Cardiac muscle cell (in vitro differentiated cells and primary cell): ENCODE results near the gene SMAD4. TPM values are rescaled to one million over a fixed set of nuclear protein-coding genes. Genes with fewer than 3 reads are reported as not detected.

Source experiments
- DNase-seq, 2 donors: peaks; one replicate each; pipeline versions ENCODE4 v3.0.0 to v3.0.0-alpha.2; 2010 to 2017; ENCODE audit warnings: low read depth in 1 of 2, low spot score in 1 of 2
- H3K27ac ChIP-seq: fragments of 200-600 bp; sonication (generic); 2 replicates; pipeline ENCODE4 v1.5.1; 2016
- H3K27me3 ChIP-seq: fragments of 200-600 bp; sonication (generic); 2 replicates; pipeline ENCODE4 v1.6.0; 2016; ENCODE audit warnings: control low read depth
- H3K36me3 ChIP-seq: fragments of 200-600 bp; sonication (generic); 2 replicates; pipeline ENCODE4 v1.5.1; 2016; ENCODE audit warnings: control low read depth
- H3K4me1 ChIP-seq: fragments of 200-600 bp; sonication (generic); 2 replicates; pipeline ENCODE4 v1.8.1; 2017; ENCODE audit warnings: low read depth, mild to moderate bottlenecking, mixed run types
- H3K4me3 ChIP-seq: fragments of 200-600 bp; sonication (generic); 2 replicates; pipeline ENCODE4 v1.5.1; 2016; ENCODE audit warnings: mild to moderate bottlenecking
- H3K9me3 ChIP-seq: fragments of 200-600 bp; sonication (generic); 2 replicates; pipeline ENCODE4 v1.5.1; 2017; ENCODE audit warnings: low read depth, mild to moderate bottlenecking, control low read depth
- polyA plus RNA-seq: library from polyadenylated mRNA; unstranded; fragments of >200 nt; fragmentation: Nextera tagmentation; extraction: Ambion mirVana; gene quantifications from 2 replicates; pipeline ENCODE4 v1.2.1, GENCODE V29; 2016
- total RNA-seq: library from RNA; depleted of rRNA; stranded (reverse); fragments of >200 nt; gene quantifications from 2 replicates; pipeline ENCODE4 v1.2.3, GENCODE V29; 2016
- TF ChIP-seq, protein P1 (sequence below): IDR thresholded peaks from 2 replicates; pipeline ENCODE4 v1.5.1; 2012; ENCODE audit warnings: low read depth, mild to moderate bottlenecking, low read length

The SMAD4 gene
- total and polyA plus RNA-seq, 2 experiments from 2014 or later = 72.4 to 75.5 TPM

DNA sequence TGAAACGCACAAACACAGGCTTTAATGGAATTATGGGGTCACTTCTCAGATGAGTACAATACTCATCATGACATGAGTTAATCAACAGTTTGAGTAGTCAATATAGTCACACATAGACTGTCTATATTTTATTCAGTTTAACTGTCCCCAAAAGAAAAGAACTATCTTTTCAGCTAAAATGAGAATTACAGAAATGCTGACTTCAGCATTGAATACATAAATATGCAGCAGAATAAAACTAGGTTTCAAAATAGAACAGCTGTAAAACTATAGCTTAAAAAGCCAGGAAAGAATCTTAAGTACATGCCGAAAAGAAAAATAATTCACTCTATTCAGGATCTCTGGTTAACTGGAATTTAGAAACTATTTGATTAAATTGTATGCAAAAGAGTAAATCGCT is 30.0 kb downstream of the SMAD4 start:
- Histone ChIP-seq H3K27me3 (no peaks in the 10 kb centered on the region), H3K4me3 (no peak overlapping the region), H3K36me3 (peaks cover 32% of the 10 kb centered on the region), H3K9me3 (no peaks in the 10 kb centered on the region), H3K27ac (no peak overlapping the region), H3K4me1 (no peaks in the 10 kb centered on the region)
- DNase-seq = no peak
- TF ChIP-seq, protein P1, sequence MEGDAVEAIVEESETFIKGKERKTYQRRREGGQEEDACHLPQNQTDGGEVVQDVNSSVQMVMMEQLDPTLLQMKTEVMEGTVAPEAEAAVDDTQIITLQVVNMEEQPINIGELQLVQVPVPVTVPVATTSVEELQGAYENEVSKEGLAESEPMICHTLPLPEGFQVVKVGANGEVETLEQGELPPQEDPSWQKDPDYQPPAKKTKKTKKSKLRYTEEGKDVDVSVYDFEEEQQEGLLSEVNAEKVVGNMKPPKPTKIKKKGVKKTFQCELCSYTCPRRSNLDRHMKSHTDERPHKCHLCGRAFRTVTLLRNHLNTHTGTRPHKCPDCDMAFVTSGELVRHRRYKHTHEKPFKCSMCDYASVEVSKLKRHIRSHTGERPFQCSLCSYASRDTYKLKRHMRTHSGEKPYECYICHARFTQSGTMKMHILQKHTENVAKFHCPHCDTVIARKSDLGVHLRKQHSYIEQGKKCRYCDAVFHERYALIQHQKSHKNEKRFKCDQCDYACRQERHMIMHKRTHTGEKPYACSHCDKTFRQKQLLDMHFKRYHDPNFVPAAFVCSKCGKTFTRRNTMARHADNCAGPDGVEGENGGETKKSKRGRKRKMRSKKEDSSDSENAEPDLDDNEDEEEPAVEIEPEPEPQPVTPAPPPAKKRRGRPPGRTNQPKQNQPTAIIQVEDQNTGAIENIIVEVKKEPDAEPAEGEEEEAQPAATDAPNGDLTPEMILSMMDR = no peak

DNA sequence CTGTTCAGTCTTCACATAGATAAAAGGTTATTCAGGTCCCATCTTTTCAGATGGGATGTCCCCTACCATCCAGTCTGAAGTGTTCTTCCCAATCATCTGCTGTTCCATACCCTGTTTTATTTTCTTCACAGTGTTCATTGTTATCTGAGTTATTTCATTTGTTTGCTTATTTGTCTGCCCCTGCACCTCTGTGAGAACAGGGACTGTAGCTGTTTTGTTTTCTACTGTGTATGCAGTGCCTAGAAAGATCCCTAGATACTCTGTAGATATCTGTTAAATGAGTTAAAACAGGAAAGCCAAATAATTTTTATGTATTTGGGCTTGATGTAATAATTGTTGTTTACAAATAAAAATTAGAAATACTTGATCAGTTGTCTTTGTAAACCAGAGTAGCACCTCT is 34.2 kb downstream of the SMAD4 start:
- no peak for DNase-seq
- H3K4me3 ChIP-seq = no peak overlapping the region
- peaks cover 52% of the 10 kb centered on the region for H3K36me3 ChIP-seq
- H3K4me1 ChIP-seq = no peaks in the 10 kb centered on the region
- TF ChIP-seq, protein P1 = no peak
- peak overlapping the region; percentile 3 for H3K27ac ChIP-seq
- no peaks in the 10 kb centered on the region for H3K27me3 ChIP-seq
- H3K9me3 ChIP-seq = no peaks in the 10 kb centered on the region

DNA sequence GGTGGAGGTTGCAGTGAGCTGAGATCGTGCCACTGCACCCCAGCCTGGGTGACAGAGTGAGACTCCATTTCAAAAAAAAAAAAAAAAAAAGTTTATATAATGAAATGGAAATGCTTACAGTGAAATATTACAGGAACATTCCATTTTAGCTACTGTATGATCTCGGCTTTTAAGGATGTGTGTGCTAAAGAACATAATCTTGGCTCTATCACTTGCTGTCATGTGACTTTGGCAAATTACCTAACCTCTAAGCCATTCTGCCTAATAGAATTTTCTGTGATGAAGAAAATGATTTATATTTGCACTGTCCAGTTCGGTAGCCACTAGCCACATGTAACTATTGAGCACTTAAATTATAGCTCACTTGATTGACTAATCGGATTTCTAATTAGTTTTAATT is 36.3 kb downstream of the SMAD4 start:
- Histone ChIP-seq H3K27me3 (no peaks in the 10 kb centered on the region), H3K27ac (no peak overlapping the region), H3K36me3 (peaks cover 45% of the 10 kb centered on the region), H3K4me3 (no peak overlapping the region), H3K4me1 (no peaks in the 10 kb centered on the region), H3K9me3 (no peaks in the 10 kb centered on the region)
- TF ChIP-seq, protein P1 = no peak
- DNase-seq = peak in 1 of 2 donors; percentile 59

DNA sequence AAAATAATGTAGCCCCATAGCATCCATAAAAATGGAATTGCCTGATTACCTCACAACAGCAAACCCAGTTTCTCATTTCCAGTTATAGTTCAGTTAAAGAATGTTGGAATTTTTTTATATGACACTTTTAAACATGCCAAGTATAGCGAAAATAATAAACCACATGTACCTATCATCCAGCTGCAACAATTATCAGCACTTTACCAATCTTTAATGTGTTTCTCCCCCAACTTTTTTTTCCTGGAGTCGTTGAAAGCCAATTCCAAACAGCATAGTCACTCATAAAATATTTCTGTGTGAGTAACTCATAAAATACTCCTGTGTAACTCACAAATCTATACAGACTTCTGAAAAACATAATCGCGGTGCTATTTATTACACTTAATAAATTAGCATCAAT is 38.1 kb downstream of the SMAD4 start:
- Histone ChIP-seq H3K27me3 (no peaks in the 10 kb centered on the region), H3K4me3 (no peak overlapping the region), H3K36me3 (peaks cover 40% of the 10 kb centered on the region), H3K9me3 (no peaks in the 10 kb centered on the region), H3K4me1 (no peaks in the 10 kb centered on the region), H3K27ac (no peak overlapping the region)
- peak in 1 of 2 donors; percentile 71 for DNase-seq
- TF ChIP-seq, protein P1 = no peak

DNA sequence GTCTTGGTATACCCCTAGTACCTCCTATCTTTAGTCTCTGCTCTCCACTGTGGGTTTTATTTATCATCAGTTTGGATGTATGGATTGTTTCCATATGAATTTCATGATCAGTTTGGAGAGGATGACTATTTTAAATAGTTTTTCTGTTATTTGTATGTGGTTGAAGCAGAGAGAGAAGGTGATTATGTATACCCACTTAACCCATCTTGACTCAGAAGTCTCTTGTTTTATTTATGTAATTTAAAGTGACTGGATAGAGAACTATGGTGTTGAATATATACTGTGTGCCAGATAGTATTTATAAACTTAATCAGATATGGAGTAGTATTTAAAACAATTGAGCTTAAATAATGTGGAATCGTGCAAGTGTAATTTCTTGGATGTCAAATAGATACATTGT is 39.9 kb downstream of the SMAD4 start:
- Histone ChIP-seq H3K4me1 (no peaks in the 10 kb centered on the region), H3K4me3 (no peak overlapping the region), H3K27me3 (no peaks in the 10 kb centered on the region), H3K9me3 (no peaks in the 10 kb centered on the region), H3K36me3 (peaks cover 40% of the 10 kb centered on the region), H3K27ac (no peak overlapping the region)
- TF ChIP-seq, protein P1 = no peak
- no peak for DNase-seq

DNA sequence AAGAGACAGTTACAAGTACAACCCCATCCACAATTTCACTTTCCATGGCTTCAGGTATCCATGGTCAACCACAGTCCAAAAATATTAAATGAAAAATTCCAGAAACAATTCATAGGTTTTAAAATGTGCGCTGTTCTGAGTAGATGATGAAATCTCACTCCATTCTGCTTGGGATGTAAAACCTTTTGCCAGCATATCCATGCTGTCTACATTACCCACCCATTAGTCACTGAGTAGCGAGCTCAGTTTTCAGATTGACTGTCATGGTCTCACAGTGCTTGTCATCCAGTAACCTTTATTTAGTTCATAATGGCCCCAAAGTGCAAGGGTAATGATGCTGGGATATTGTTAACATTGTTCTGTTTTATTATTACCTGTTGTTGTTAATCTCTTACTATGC is 40.5 kb downstream of the SMAD4 start:
- peak in 1 of 2 donors; percentile 86 for DNase-seq
- H3K4me1 ChIP-seq = no peaks in the 10 kb centered on the region
- no peak overlapping the region for H3K27ac ChIP-seq
- TF ChIP-seq, protein P1 = no peak
- H3K36me3 ChIP-seq = peaks cover 40% of the 10 kb centered on the region
- no peaks in the 10 kb centered on the region for H3K27me3 ChIP-seq
- H3K4me3 ChIP-seq = no peak overlapping the region
- H3K9me3 ChIP-seq = no peaks in the 10 kb centered on the region
